ENCODE data around the gene ARHGAP26. TPM values are rescaled to one million over a fixed set of nuclear protein-coding genes. Genes with fewer than 3 reads are reported as not detected.

Gene ARHGAP26
- total RNA-seq, 1 donor from 2014 or later, result 18.7 TPM

- no peak for TF ChIP-seq CTCF (conservative IDR thresholded peaks at IDR 0.05)
- no peak overlapping the region for H3K27ac Mint-ChIP-seq
- H3K4me3 Mint-ChIP-seq, result no peak overlapping the region
- no peaks in the 10 kb centered on the region for H3K9me3 Mint-ChIP-seq
- DNase-seq (ENCODE audit: extremely low spot score, unreplicated experiment), result no peak
- H3K36me3 Mint-ChIP-seq, result no peaks in the 10 kb centered on the region
- peaks cover 27% of the 10 kb centered on the region for H3K4me1 Mint-ChIP-seq (ENCODE audit: unreplicated experiment)
- H3K27me3 Mint-ChIP-seq, result no peaks in the 10 kb centered on the region
Observed at GRCh38 chr5:142978726-142979125, 208.5 kb downstream of the ARHGAP26 start.

GRCh38 chr5:142979636-142980035 is 209.5 kb downstream of the ARHGAP26 start:
- DNase-seq (ENCODE audit: extremely low spot score, unreplicated experiment), result no peak
- no peaks in the 10 kb centered on the region for H3K27me3 Mint-ChIP-seq
- H3K4me1 Mint-ChIP-seq (ENCODE audit: unreplicated experiment), result peaks cover 35% of the 10 kb centered on the region
- no peak for TF ChIP-seq CTCF (conservative IDR thresholded peaks at IDR 0.05)
- H3K36me3 Mint-ChIP-seq, result no peaks in the 10 kb centered on the region
- H3K4me3 Mint-ChIP-seq, result no peak overlapping the region
- H3K9me3 Mint-ChIP-seq, result no peaks in the 10 kb centered on the region
- no peak overlapping the region for H3K27ac Mint-ChIP-seq

- Mint-ChIP-seq H3K4me1 (ENCODE audit: unreplicated experiment) (peaks cover 37% of the 10 kb centered on the region), H3K27me3 (no peaks in the 10 kb centered on the region), H3K9me3 (no peaks in the 10 kb centered on the region), H3K36me3 (no peaks in the 10 kb centered on the region), H3K27ac (peak overlapping the region; percentile 32), H3K4me3 (peak overlapping the region; percentile 63)
- TF ChIP-seq CTCF (conservative IDR thresholded peaks at IDR 0.05), result no peak
- DNase-seq (ENCODE audit: extremely low spot score, unreplicated experiment), result no peak
Observed at GRCh38 chr5:142981475-142981874, 211.3 kb downstream of the ARHGAP26 start.

GRCh38 chr5:142981886-142982820 is 212.0 kb downstream of the ARHGAP26 start:
- Mint-ChIP-seq H3K27ac (peak overlapping the region; percentile 40), H3K27me3 (no peaks in the 10 kb centered on the region), H3K4me3 (peak overlapping the region; percentile 63)

GRCh38 chr5:142982821-142983200 is 212.6 kb downstream of the ARHGAP26 start:
- Mint-ChIP-seq H3K9me3 (no peaks in the 10 kb centered on the region), H3K36me3 (no peaks in the 10 kb centered on the region), H3K4me3 (no peak overlapping the region), H3K27me3 (no peaks in the 10 kb centered on the region), H3K27ac (no peak overlapping the region), H3K4me1 (ENCODE audit: unreplicated experiment) (peaks cover 37% of the 10 kb centered on the region)
- peak; percentile 30 for TF ChIP-seq CTCF (conservative IDR thresholded peaks at IDR 0.05)
- DNase-seq (ENCODE audit: extremely low spot score, unreplicated experiment), result no peak

More at GRCh38 chr5:142981886-142982820, 212.0 kb downstream of the ARHGAP26 start:
- no peaks in the 10 kb centered on the region for H3K9me3 Mint-ChIP-seq
- no peak for DNase-seq (ENCODE audit: extremely low spot score, unreplicated experiment)
- no peak for TF ChIP-seq CTCF (conservative IDR thresholded peaks at IDR 0.05)
- H3K36me3 Mint-ChIP-seq, result no peaks in the 10 kb centered on the region
- peaks cover 37% of the 10 kb centered on the region for H3K4me1 Mint-ChIP-seq (ENCODE audit: unreplicated experiment)

All from type B pancreatic cell (in vitro differentiated cells).